B cell (primary cell): ENCODE data around the gene OR2T8.

Source experiments
- CTCF ChIP-seq: fragments of 200-600 bp; IDR thresholded peaks from one replicate; pipeline ENCODE4 v1.8.0; 2022; ENCODE audit warnings: antibody characterized with exemption, mild to moderate bottlenecking
- EZH2 ChIP-seq: IDR thresholded peaks from 2 replicates; pipeline ENCODE4 v1.6.1; 2012; ENCODE audit warnings: borderline replicate concordance, low read depth, mild to moderate bottlenecking, moderate library complexity, low read length; ENCODE audit not compliant: insufficient read depth, poor library complexity, severe bottlenecking

- TF ChIP-seq CTCF (no peak), EZH2 (no peak)
These were observed 15.7 kb downstream of the OR2T8 start for GRCh38 chr1:247935781-247936180.
